ENCODE data around the gene TTC19. TPM values are rescaled to one million over a fixed set of nuclear protein-coding genes. Genes with fewer than 3 reads are reported as not detected.
"Not testable (repeated sequence)": the region's sequence is repeated elsewhere in the genome, so short reads cannot be mapped to it uniquely, and the experiment has no call there.

Gene TTC19
- total RNA-seq, 1 experiment from 2014 or later: 60.3 TPM

DNA sequence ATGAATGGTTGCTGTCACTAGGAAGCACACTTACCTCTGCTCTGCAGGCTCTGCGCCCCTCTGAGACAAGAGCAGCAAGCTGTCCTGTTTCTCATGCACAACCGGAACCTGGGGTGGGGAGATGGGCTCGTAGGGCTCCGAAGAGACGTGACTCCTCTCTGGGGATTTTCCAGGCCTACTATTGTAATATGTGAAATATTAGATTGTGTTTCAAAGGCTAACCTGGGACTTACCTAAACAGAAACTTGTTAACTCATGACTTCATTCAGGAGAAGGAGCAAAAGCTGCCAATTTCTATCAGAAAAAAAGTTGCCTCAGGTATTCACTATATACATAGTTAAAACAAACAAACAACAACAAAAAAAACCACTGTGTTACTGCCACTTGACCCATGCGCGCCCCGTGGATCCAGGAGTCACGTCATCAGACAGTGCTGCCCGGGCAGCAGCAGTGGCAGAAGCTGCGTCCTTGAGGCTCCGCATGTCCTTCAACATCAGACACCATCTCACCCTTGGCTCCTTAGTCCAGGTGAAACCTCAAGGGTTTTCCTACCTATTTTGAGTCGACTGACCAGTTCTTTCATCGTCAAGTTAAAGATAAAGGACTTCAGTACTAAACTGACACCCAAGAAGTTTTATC lies 49.3 kb downstream of the TTC19 start:
- Histone ChIP-seq H3K27ac (ENCODE audit: low read length) (no peak overlapping the region), H3K4me1 (ENCODE audit: low read length) (no peaks in the 10 kb centered on the region), H3K36me3 (ENCODE audit: insufficient read depth, low read length) (peaks cover 43% of the 10 kb centered on the region), H3K9ac (ENCODE audit: low read length) (no peak overlapping the region), H3K27me3 (ENCODE audit: low read length) (no peaks in the 10 kb centered on the region), H3K9me3 (ENCODE audit: low read length) (no peaks in the 10 kb centered on the region), H3K79me2 (ENCODE audit: low read length) (peaks cover 15% of the 10 kb centered on the region), H2AFZ (ENCODE audit: low read length) (no peak overlapping the region), H3K9me2 (replicated peaks; ENCODE audit: insufficient read depth, low read length) (no peaks in the 10 kb centered on the region), H4K20me1 (ENCODE audit: insufficient read depth, low read depth, low read length) (no peaks in the 10 kb centered on the region), H3K4me2 (ENCODE audit: low read depth, low read length, poor library complexity, severe bottlenecking) (no peak overlapping the region), H3K4me3 (ENCODE audit: low read length) (no peak overlapping the region)
- DNase-seq: no peak

DNA sequence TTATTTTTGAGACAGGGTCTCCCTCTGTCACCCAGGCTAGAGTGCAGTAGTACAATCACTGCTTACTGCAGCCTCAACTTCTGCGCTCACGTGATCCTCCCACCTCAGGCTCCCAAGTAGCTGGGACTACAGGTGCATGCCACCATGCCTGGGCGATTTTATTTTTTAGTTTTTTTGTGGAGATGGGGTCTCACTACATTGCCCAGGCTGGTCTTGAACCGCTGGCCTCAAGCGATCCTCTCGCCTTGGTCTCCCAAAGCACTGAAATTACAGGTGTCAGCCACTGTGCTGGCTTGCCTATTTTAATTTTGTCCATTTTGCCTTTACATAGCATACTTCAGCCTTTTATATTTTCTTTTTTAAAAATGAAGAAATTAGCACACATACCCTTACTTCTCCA lies 51.2 kb downstream of the TTC19 start:
- no peaks in the 10 kb centered on the region for H3K9me3 ChIP-seq (ENCODE audit: low read length)
- no peaks in the 10 kb centered on the region for H4K20me1 ChIP-seq (ENCODE audit: insufficient read depth, low read depth, low read length)
- no peak overlapping the region for H3K9ac ChIP-seq (ENCODE audit: low read length)
- no peak overlapping the region for H3K27ac ChIP-seq (ENCODE audit: low read length)
- no peaks in the 10 kb centered on the region for H3K27me3 ChIP-seq (ENCODE audit: low read length)
- peaks cover 15% of the 10 kb centered on the region for H3K79me2 ChIP-seq (ENCODE audit: low read length)
- H3K4me3 ChIP-seq (ENCODE audit: low read length): no peak overlapping the region
- no peak for DNase-seq
- no peaks in the 10 kb centered on the region for H3K4me1 ChIP-seq (ENCODE audit: low read length)
- peaks cover 38% of the 10 kb centered on the region for H3K36me3 ChIP-seq (ENCODE audit: insufficient read depth, low read length)
- H3K4me2 ChIP-seq (ENCODE audit: low read depth, low read length, poor library complexity, severe bottlenecking): no peak overlapping the region
- H3K9me2 ChIP-seq (replicated peaks; ENCODE audit: insufficient read depth, low read length): no peaks in the 10 kb centered on the region
- H2AFZ ChIP-seq (ENCODE audit: low read length): no peak overlapping the region

DNA sequence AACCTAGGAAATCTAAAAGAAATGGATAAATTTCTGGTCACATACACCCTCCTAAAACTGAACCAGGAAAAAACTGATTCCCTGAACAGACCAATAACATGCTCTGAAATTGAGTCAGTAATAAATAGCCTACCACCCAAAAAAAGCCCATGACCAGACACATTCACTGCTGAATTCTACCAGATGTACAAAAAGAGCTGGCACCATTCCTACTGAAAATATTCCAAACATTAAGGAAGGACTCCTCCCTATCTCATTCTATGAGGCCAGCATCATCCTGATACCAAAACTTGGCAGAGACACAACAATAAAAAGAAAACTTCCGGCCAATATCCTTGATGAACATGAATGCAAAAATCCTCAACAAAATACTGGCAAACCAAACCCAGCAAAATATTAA lies 52.9 kb downstream of the TTC19 start:
- Histone ChIP-seq H3K9me3 (ENCODE audit: low read length) (no peaks in the 10 kb centered on the region), H2AFZ (ENCODE audit: low read length) (no peak overlapping the region), H3K4me3 (ENCODE audit: low read length) (no peak overlapping the region), H3K36me3 (ENCODE audit: insufficient read depth, low read length) (peaks cover 31% of the 10 kb centered on the region), H3K27me3 (ENCODE audit: low read length) (no peaks in the 10 kb centered on the region), H3K4me2 (ENCODE audit: low read depth, low read length, poor library complexity, severe bottlenecking) (no peak overlapping the region), H3K27ac (ENCODE audit: low read length) (no peak overlapping the region), H3K9ac (ENCODE audit: low read length) (no peak overlapping the region), H3K9me2 (replicated peaks; ENCODE audit: insufficient read depth, low read length) (no peaks in the 10 kb centered on the region), H4K20me1 (ENCODE audit: insufficient read depth, low read depth, low read length) (no peaks in the 10 kb centered on the region), H3K4me1 (ENCODE audit: low read length) (no peaks in the 10 kb centered on the region), H3K79me2 (ENCODE audit: low read length) (peaks cover 15% of the 10 kb centered on the region)
- DNase-seq: no peak

DNA sequence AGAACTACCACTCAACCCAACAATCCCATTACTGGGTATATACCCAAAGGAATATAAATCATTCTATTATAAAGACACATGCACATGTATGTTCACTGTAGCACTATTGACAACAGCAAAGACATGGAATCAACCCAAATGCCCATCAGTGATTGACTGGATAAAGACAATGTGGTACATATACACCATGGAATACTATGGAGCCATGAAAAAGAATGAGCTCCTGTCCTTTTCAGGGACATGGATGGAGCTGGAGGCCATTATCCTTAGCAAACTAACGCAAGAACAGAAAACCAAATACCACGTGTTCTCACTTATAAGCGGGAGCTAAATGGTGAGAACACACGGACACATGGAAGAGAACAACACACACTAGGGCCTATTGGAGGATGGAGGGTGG lies 55.5 kb downstream of the TTC19 start:
- not testable (repeated sequence) for H3K9ac ChIP-seq (ENCODE audit: low read length); H3K4me2 ChIP-seq (ENCODE audit: low read depth, low read length, poor library complexity, severe bottlenecking); H3K9me2 ChIP-seq (replicated peaks; ENCODE audit: insufficient read depth, low read length); H3K9me3 ChIP-seq (ENCODE audit: low read length); H2AFZ ChIP-seq (ENCODE audit: low read length); H4K20me1 ChIP-seq (ENCODE audit: insufficient read depth, low read depth, low read length); H3K27me3 ChIP-seq (ENCODE audit: low read length); H3K4me1 ChIP-seq (ENCODE audit: low read length); DNase-seq; H3K4me3 ChIP-seq (ENCODE audit: low read length); H3K27ac ChIP-seq (ENCODE audit: low read length)
- peaks cover 33% of the 10 kb centered on the region for H3K36me3 ChIP-seq (ENCODE audit: insufficient read depth, low read length)
- peaks cover 15% of the 10 kb centered on the region for H3K79me2 ChIP-seq (ENCODE audit: low read length)

GRCh38 chr17:16061631-16062030 lies 62.0 kb downstream of the TTC19 start:
- H2AFZ ChIP-seq (ENCODE audit: low read length): no peak overlapping the region
- H3K4me3 ChIP-seq (ENCODE audit: low read length): no peak overlapping the region
- DNase-seq: no peak
- no peaks in the 10 kb centered on the region for H3K27me3 ChIP-seq (ENCODE audit: low read length)
- H3K9me2 ChIP-seq (replicated peaks; ENCODE audit: insufficient read depth, low read length): no peaks in the 10 kb centered on the region
- peaks cover 33% of the 10 kb centered on the region for H3K36me3 ChIP-seq (ENCODE audit: insufficient read depth, low read length)
- peaks cover 3% of the 10 kb centered on the region; the same call in 1 of the 2 replicates for H3K4me1 ChIP-seq (ENCODE audit: low read length)
- no peak overlapping the region for H3K9ac ChIP-seq (ENCODE audit: low read length)
- H3K79me2 ChIP-seq (ENCODE audit: low read length): no peaks in the 10 kb centered on the region
- no peak overlapping the region for H3K4me2 ChIP-seq (ENCODE audit: low read depth, low read length, poor library complexity, severe bottlenecking)
- no peaks in the 10 kb centered on the region for H3K9me3 ChIP-seq (ENCODE audit: low read length)
- no peaks in the 10 kb centered on the region for H4K20me1 ChIP-seq (ENCODE audit: insufficient read depth, low read depth, low read length)
- no peak overlapping the region for H3K27ac ChIP-seq (ENCODE audit: low read length)

GRCh38 chr17:16066125-16066524 lies 66.5 kb downstream of the TTC19 start:
- H3K79me2 ChIP-seq (ENCODE audit: low read length): no peaks in the 10 kb centered on the region
- H3K4me1 ChIP-seq (ENCODE audit: low read length): no peaks in the 10 kb centered on the region
- no peaks in the 10 kb centered on the region for H3K9me3 ChIP-seq (ENCODE audit: low read length)
- H3K9me2 ChIP-seq (replicated peaks; ENCODE audit: insufficient read depth, low read length): no peaks in the 10 kb centered on the region
- peaks cover 42% of the 10 kb centered on the region for H3K36me3 ChIP-seq (ENCODE audit: insufficient read depth, low read length)
- no peak overlapping the region for H3K9ac ChIP-seq (ENCODE audit: low read length)
- no peak overlapping the region for H3K4me2 ChIP-seq (ENCODE audit: low read depth, low read length, poor library complexity, severe bottlenecking)
- no peak for DNase-seq
- H3K4me3 ChIP-seq (ENCODE audit: low read length): no peak overlapping the region
- no peaks in the 10 kb centered on the region for H4K20me1 ChIP-seq (ENCODE audit: insufficient read depth, low read depth, low read length)
- no peaks in the 10 kb centered on the region for H3K27me3 ChIP-seq (ENCODE audit: low read length)
- no peak overlapping the region for H3K27ac ChIP-seq (ENCODE audit: low read length)
- no peak overlapping the region for H2AFZ ChIP-seq (ENCODE audit: low read length)

DNA sequence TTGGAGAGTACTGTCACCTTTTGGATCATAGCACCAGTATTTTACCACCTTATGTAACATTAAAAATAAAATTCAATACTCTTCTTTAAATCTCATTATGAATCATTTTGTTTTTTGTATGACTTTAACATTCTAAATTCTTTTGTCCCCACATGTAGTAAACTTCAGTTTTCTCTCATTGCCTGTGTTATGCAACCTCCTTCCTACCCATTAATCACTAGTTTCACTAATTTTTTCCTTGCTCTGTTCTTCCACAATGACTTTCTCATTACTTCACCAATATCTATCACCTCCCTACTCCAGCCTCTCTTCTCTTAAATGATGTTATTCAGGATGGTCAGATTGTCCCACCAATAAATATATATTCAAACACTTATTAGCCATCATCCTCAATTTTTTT lies 68.7 kb downstream of the TTC19 start:
- peaks cover 51% of the 10 kb centered on the region for H3K36me3 ChIP-seq (ENCODE audit: insufficient read depth, low read length)
- H3K9ac ChIP-seq (ENCODE audit: low read length): no peak overlapping the region
- no peak overlapping the region for H3K27ac ChIP-seq (ENCODE audit: low read length)

GRCh38 chr17:16072031-16072430 lies 72.4 kb downstream of the TTC19 start:
- H3K4me2 ChIP-seq (ENCODE audit: low read depth, low read length, poor library complexity, severe bottlenecking): no peak overlapping the region
- H3K79me2 ChIP-seq (ENCODE audit: low read length): no peaks in the 10 kb centered on the region; the same call in 1 of the 2 replicates
- no peaks in the 10 kb centered on the region for H3K9me3 ChIP-seq (ENCODE audit: low read length)
- peaks cover 15% of the 10 kb centered on the region for H3K4me1 ChIP-seq (ENCODE audit: low read length)
- no peak for DNase-seq
- H3K36me3 ChIP-seq (ENCODE audit: insufficient read depth, low read length): peaks cover 54% of the 10 kb centered on the region; the same call in 1 of the 2 replicates
- no peaks in the 10 kb centered on the region for H3K27me3 ChIP-seq (ENCODE audit: low read length)
- no peak overlapping the region for H3K4me3 ChIP-seq (ENCODE audit: low read length)
- H3K9ac ChIP-seq (ENCODE audit: low read length): no peak overlapping the region
- no peaks in the 10 kb centered on the region for H3K9me2 ChIP-seq (replicated peaks; ENCODE audit: insufficient read depth, low read length)
- H3K27ac ChIP-seq (ENCODE audit: low read length): no peak overlapping the region
- H2AFZ ChIP-seq (ENCODE audit: low read length): no peak overlapping the region
- no peaks in the 10 kb centered on the region for H4K20me1 ChIP-seq (ENCODE audit: insufficient read depth, low read depth, low read length)

More for the DNA sequence above, 68.7 kb downstream of the TTC19 start:
- Histone ChIP-seq H3K79me2 (ENCODE audit: low read length) (no peaks in the 10 kb centered on the region; the same call in 1 of the 2 replicates), H2AFZ (ENCODE audit: low read length) (no peak overlapping the region), H3K4me1 (ENCODE audit: low read length) (peaks cover 2% of the 10 kb centered on the region), H3K9me3 (ENCODE audit: low read length) (no peaks in the 10 kb centered on the region), H3K4me2 (ENCODE audit: low read depth, low read length, poor library complexity, severe bottlenecking) (no peak overlapping the region), H3K27me3 (ENCODE audit: low read length) (no peaks in the 10 kb centered on the region), H3K4me3 (ENCODE audit: low read length) (no peak overlapping the region), H3K9me2 (replicated peaks; ENCODE audit: insufficient read depth, low read length) (no peaks in the 10 kb centered on the region), H4K20me1 (ENCODE audit: insufficient read depth, low read depth, low read length) (no peaks in the 10 kb centered on the region)
- DNase-seq: no peak
